NK-92 (cell line): ENCODE data around the gene RAB15.
"Not testable (repeated sequence)": the region's sequence is repeated elsewhere in the genome, so short reads cannot be mapped to it uniquely, and the experiment has no call there.

ENCODE experiments used
- DNase-seq: peaks from one replicate; lab custom pipeline; 2025; ENCODE audit not compliant: unreplicated experiment; lab: John Stamatoyannopoulos, UW

RAB15 gene

GRCh38 chr14:64914237-64915028 is 57.7 kb downstream of the RAB15 start, which contains the start of gene CHURC1:
CHURC1 (plus strand) TSS chr14:64914455; CDS start chr14:64914496, 41 bp downstream.
- DNase-seq: peak; percentile 87

- not testable (repeated sequence) for DNase-seq
Measured at GRCh38 chr14:64913477-64913876, 58.7 kb downstream of the RAB15 start.

DNA sequence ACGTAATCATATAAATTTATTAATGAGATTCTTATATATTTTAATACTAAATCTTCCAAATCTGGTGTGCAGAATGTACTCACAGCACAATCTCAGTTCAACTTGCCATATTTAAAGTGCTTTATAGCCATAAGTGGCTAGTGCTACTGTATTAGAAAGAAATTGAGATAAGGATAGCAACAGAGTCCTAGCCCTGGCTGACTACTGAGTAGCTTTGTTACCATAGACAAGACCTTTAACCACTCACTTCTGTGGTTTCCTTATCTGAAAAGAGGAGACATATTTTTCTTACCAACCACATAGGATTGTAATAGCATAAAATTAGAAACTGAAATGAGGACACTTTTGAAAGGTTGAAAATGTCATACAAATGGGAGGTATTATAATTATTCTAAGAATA is 59.9 kb downstream of the RAB15 start:
- DNase-seq: no peak

GRCh38 chr14:64910847-64911495 is 61.2 kb downstream of the RAB15 start:
- DNase-seq: no peak

DNA sequence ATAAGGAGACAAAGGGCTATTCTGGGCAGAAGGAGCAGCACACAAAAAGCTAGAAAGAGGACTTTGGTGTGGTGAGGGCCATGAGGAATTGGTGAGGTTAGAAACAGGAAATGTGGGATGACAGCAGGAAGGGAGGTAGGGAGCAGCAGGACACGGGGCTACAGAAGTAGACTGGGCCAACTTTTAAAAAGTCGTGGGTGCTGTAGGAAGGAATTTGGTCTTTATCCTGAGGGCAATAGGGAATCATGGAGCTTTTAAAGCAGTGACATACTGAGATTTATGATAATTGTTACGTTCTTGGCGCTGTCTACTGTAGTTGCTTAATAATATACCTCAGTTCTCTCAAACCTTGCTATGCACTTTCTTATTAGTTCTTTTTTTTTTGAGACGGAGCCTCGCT is 66.1 kb downstream of the RAB15 start:
- DNase-seq: no peak

DNA sequence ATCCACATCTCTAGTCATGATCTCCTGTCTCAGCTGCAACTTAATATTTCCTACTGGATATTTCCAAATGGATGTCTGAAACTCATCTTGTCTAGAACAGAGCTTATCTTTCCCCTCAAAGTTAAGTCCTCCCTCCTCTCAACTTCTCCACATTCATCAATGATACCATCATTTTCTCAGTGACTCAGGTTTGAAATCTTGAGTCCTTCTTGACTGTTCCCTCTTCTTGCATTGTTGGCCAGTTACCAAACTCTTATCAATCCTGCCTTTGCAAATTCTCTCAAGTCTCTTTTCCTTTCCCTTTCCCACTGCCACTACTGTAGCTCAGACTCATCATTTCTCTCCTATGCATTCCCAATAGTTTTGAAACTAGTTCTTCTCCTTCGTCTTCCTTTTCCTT is 72.2 kb downstream of the RAB15 start:
- DNase-seq: no peak
